NCI-H2081 (cell line): ENCODE measurements around the gene BEAN1.
"Not testable (repeated sequence)": the region's sequence is repeated elsewhere in the genome, so short reads cannot be mapped to it uniquely, and the experiment has no call there.

Experiments
- DNase-seq, 2 experiments: peaks; one replicate each; lab custom pipeline; 2025; lab: John Stamatoyannopoulos, UW

The BEAN1 gene

DNA sequence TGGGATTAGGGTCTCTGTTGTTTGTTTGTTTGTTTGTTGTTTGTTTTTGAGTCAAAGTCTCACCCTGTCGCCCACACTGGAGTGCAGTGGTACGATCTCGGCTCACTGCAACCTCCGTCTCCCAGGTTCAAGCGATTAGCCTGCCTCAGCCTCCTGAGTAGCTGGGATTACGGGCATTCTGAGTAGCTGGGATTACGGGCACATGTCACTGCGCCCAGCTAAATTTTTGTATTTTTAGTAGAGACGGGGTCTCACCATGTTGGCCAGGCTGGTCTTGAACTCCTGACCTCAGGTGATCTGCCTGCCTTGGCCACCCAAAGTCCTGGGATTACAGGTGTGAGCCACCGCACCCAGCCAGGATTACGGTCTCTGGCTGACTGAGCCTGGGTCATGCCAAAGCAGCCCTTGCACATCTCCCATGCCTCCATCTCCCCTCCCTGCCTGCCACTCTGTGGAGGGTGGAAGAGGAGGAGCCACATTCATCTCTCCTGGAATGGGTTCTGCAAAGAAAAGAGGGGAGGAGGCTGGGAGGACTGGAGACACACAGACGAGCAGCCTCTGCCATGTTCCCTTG, 59.2 kb downstream of the BEAN1 start:
- DNase-seq = no peak

GRCh38 chr16:66486773-66487579, 59.9 kb downstream of the BEAN1 start:
- no peak for DNase-seq

- DNase-seq = no peak
Measured at GRCh38 chr16:66487580-66488275, 60.6 kb downstream of the BEAN1 start.

- DNase-seq = no peak
Measured at GRCh38 chr16:66488505-66488904, 61.4 kb downstream of the BEAN1 start.

DNA sequence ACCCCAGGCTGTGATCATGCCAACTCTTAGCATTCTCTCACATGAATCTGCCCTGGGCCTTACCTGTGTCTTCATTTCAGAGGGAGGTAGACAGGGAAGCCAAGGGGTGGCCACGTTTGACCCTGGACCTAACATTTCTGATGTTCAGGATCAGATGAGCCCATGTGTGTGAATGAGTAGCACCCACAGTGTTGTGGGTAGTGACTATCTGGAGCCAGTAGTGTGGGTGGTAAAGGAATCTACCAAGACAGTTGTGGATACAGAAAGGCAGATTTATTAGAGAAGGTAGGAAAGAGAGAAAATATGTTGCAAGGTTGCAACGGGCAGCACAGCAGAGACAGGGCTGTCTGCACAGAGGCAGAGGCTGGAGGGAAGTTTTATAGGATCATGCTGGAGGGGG, 62.3 kb downstream of the BEAN1 start:
- no peak for DNase-seq

DNA sequence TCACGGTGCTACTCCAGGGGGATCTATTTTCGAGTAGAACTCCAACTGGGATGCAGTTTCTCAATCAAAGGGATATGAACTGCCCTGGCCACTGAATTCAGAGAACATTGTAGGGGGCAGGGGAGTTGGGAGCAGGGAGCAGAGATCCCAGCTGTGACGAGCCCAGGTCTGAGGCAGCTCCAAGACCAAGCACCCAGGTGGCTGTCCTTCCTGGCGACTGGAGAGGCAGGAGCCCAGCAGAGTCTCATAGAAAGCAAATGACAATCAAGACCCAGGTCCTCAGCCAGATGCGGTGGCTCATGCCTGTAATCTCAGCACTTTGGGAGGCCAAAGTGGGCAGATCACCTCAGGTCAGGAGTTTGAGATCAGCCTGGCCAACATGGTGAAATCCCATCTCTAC, 62.7 kb downstream of the BEAN1 start:
- DNase-seq = no peak

- DNase-seq = no peak
Measured at GRCh38 chr16:66490774-66491715, 64.0 kb downstream of the BEAN1 start.

DNA sequence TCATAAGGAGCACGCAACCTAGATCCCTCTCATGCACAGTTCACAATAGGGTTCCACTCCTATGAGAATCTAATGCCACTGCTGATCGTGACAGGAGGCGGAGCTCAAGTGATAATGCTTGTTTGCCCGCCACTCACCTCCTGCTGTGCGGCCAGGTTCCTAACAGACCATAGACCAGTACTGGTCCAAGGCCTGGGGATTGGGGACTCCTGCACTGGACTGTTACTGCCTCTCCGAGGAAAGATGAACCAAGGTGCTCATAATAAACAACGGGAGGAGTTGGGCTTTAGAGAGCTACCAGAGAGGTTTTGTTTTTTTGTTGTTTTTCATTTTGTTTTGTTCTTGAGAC, 64.6 kb downstream of the BEAN1 start:
- no peak for DNase-seq

DNA sequence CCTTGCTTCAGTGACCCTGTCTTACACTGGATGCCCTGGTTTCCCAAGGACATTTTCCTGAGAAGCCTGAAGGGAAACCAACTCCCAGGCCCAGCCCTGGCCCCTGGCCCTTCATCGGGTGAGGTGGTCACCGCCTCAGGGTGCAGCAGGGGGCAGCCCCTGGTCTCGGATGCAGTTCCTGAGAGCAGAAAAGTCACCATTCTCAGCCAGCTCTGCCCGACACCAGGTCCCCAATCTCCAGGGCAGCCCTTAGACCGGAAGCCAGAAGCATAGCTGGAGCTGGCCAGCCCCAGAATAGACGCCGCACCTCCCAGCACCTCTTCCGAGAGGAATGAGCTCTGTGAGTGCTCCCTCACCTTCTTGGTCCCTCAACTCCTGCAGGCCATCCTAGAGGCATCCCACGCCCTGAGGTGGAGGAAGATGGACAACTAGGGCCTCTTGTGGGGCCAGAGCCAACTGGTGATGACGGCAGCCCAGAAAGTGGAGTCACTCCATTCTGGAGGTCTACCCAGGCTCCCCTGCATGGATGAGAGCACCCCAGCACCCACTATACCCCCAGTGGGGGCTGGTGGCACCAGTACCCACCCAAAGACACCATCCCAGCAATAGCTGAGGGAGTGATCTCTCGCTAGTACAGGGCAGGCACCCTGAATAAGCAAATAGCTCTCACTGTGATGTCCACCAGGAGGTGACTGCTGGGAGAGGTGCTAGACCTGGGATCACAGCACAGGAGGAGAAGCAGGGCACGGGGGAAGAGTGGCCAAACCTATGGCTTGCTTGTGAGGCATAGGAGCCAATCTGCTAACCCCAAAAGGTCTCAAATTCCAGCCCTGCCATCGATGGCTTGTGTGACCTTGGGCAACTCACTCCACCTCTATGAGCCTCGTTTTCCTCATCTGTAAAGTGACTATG, 66.7 kb downstream of the BEAN1 start:
- DNase-seq = no peak

DNA sequence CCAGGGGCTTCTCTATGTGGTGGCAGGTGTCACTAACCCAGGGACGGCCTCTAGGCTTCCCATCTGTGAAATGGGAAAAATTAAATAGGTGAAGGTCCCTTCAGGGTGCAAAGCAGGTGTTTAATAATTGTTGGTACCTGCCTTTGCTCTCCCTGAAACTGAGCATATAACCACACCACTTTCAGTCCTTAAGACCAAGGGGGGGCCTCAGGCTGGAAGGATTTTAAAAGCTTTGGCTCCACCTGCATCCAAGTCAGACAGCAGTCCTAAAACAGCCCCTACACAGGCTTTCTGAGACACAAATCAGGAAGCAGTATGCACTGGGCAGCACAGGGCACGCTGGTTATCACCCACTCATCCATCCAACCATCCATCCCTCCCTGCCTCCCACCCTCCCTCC, 67.8 kb downstream of the BEAN1 start:
- no peak for DNase-seq

GRCh38 chr16:66495440-66495839, 68.3 kb downstream of the BEAN1 start:
- no peak for DNase-seq

GRCh38 chr16:66496226-66496625, 69.1 kb downstream of the BEAN1 start:
- not testable (repeated sequence) for DNase-seq

DNA sequence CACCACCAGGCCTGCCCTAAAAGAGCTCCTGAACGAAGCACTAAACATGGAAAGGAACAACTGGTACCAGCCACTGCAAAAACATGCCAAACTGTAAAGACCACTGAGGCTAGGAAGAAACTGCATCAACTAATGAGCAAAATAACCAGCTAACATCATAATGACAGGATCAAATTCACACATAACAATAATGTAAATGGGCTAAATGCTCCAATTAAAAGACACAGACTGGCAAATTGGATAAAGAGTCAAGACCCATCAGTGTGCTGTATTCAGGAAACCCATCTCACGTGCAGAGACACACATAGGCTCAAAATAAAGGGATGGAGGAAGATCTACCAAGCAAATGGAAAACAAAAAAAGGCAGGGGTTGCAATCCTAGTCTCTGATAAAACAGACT, 70.8 kb downstream of the BEAN1 start:
- DNase-seq = not testable (repeated sequence)

GRCh38 chr16:66501563-66501962, 74.5 kb downstream of the BEAN1 start:
- DNase-seq = not testable (repeated sequence)

DNA sequence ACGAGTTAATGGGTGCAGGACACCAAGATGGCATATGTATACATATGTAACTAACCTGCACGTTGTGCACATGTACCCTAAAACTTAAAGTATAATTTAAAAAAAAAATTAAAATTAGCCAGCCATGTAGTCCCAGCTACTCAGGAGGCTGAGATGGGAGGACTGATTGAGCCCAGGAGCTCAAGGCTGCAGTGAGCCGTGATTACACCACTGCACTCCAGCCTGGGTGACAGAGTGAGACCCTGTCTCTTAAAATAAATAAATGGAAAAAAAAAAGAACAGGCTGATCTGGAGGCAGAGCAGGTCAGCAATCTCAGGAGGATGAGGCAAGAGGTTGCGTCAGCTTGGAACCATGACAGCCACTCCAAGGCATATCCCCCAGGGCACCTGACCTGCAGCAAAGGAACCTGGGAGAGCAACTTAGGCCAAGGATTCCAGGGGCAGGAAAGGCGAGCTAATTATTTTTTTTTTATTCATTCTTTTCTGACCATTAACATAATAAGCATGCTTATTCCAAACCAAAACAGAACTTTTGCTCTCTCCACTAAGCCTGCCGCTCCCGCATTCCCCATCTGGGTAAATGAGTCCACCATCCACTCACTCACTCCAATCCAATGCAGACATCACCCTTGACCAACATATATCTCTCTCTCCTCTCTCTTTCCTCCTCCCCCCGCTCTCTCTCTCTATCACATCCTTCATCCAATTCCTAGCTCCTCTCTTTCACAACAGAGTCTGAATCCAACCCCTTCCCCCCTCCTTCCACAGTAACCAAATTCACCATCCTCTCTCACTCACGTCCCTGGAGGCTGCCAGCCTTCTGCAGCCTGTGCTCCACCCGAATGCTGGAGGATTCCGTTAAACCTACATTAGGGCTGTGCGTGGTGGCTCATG, 75.2 kb downstream of the BEAN1 start:
- DNase-seq = no peak

DNA sequence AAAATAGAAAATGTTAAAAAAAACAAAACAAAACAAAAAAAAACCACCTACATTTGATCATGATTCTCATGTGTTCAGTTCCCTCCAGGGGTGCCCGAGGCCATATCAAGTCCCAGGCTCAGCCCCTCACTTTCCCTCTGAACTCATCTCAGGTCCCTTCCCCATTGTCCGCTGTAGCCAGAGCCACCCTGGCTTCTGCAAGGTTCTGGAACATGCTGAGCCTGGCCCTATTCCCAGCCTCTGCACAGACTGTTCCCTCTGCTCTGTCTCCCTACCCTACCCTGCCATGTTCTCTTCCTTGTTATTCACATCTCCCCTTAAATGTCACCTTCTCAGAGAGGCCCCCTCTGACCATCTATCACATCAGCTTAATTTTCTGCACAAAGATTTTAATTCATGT, 75.9 kb downstream of the BEAN1 start:
- no peak for DNase-seq

- DNase-seq = no peak
Measured at GRCh38 chr16:66503612-66504011, 76.5 kb downstream of the BEAN1 start.

DNA sequence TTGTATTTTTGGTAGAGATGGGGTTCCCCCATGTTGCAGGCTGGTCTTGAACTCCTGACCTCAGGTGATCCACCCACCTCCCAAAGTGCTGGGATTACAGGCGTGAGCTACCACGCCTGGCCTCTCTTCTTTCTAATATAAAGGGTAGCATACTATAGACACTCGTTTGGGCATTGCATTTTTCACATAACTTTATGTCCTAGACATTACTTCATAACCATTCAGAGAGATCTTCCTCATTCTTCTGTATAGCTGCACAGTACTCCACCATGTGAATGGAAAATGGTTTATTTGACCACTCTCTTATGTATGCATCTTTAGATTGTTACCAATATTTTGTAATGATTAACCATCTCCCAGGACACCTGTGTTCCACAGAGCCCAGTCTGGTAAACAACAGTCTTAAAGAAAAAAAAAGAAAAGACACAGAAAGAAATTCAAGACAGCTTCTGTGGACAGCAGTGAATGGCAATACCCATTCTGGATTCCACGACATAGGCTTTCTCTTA, 80.7 kb downstream of the BEAN1 start:
- DNase-seq = no peak

DNA sequence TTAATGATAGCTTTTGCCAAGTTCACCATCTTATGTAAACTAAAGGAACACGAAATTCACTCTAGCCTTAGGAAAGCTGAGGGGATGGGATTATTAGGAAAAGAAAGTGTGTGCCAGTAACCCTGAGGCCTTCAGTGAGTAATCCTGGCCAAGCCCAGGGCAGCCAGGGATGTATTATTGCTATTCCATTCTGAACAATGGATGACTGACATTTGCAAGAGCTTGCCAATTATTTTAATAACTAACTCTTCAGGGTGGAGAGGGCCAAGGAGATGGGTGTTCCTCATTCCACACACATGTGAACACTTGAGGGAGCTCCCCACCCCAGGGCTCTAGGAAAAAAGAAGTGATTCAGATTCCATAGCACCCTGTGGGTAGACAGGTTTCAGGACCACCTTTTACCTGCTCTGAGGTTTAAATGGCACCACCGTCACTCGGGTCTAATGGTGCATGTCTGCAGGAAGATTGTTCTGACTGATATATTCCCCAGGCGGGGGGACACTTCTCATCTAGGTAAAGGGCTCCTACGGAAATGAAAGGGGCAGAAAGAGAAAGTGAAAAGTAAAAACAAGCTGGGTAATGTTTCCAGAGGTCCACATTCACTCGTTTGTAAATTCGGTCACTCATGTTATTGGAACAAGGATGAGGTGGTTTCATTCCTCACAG, 81.3 kb downstream of the BEAN1 start:
- DNase-seq = no peak
